Measurements from ENCODE around the gene GOLGA8N. TPM values are rescaled to one million over a fixed set of nuclear protein-coding genes. Genes with fewer than 3 reads are reported as not detected.
"Not testable (repeated sequence)": the region's sequence is repeated elsewhere in the genome, so short reads cannot be mapped to it uniquely, and the experiment has no call there.

GOLGA8N gene
- total RNA-seq, result 1 to 10 TPM; 2.9 to 3.9 TPM
- long read RNA-seq, result 0 reads

DNA sequence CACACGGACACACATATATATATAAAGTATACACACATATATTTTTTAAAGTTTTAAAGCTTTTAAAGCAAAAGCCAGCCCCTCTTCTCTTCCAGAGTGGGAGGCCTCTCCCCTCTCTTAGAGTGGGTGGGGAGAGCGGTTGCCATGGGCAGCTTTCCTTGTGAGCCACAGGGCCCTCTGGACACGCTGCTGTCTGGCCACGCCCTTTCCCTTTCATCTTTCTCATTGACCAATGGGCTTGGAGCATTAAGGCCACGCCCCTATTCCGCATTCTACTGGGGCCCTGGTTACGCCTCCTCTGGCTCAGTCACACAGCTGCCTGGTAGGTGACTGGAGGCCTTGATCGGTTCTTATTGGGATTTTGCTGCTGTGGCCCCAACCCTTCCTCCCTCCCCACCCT, at the start of gene GOLGA8N:
TSS of gene GOLGA8N (plus strand) at position 306 of the 400 bp plus-strand sequence.
- DNase-seq; intact Hi-C loops (cut with DNase I, micrococcal nuclease); ATAC-seq: not testable (repeated sequence)

DNA sequence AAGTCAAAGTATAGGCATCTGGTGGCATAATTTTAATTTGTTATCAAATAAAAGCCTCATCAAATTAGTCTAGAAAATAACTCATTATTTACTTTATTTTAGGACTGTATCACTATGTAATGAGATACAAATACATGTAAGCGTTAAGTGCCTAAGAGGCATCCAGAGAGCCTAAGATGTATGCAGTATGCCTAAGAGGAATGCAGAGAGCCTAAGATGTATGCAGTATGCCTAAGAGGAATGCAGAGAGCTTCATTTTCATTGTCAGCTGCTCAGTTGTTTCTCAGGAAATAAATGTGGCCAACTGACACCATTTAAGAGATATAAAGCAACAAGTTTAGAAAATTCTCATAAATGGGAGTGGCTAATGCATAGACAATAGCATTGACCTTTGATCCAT, 49.8 kb upstream of the GOLGA8N start:
- intact Hi-C loops (cut with DNase I, micrococcal nuclease); ATAC-seq; DNase-seq: not testable (repeated sequence)

DNA sequence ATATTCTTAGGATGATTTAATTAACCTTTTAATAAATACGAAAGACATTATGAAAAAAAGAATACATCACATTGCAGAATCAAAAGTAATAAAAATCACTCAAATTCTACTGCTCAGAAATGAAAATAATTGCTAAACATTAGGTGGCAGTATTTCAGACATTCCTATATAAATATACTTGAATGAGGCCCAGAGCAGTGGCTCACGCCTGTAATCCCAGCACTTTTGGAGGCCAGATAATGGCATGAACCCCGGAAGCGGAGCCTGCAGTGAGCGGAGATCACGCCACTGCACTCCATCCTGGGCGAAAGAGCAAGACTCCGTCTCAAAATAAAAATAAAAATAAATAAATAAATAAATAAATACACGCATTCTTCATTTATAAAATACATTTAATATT, 48.1 kb upstream of the GOLGA8N start:
- intact Hi-C loops (cut with DNase I, micrococcal nuclease); ATAC-seq; DNase-seq: not testable (repeated sequence)

DNA sequence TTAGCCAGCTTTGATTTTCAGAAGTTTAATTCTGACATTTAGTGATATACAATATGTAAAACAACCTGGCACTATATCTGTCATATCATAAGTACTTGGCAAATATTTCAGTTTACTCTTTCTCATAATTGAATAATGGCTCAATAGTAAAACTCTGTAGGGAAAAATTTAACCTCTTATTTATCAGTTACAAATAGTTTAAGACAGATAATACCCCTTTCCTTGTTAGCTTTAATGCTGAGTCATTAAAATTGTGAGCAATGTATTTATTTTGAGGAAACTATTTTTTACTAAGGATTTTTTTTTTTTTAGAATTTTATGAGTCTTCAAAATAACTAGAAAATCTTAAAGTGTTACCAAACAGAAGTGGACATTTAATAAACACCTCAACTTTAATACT, 38.7 kb upstream of the GOLGA8N start:
- DNase-seq, ATAC-seq: not testable (repeated sequence)

DNA sequence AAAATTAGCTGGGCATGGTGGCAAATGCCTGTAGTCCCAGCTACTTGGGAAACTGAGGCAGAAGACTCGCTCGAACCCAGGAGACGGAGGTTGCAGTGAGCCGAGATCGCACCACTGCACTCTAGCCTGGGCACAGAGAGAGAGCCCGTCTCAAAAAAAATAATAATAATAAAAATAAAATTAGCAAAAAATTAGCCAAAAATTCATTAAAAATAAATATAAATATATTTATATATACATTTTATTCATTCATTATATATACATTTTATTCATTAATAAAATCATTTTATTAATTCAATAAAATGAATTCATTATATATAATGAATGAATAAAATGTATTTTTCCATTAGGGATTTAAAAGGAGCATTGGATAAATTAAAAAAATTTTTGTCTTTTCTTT, 31.1 kb upstream of the GOLGA8N start:
- ATAC-seq; intact Hi-C loops (cut with DNase I, micrococcal nuclease): not testable (repeated sequence)

More for the DNA sequence above, 38.7 kb upstream of the GOLGA8N start:
- intact Hi-C loops (cut with DNase I, micrococcal nuclease), result not testable (repeated sequence)

DNA sequence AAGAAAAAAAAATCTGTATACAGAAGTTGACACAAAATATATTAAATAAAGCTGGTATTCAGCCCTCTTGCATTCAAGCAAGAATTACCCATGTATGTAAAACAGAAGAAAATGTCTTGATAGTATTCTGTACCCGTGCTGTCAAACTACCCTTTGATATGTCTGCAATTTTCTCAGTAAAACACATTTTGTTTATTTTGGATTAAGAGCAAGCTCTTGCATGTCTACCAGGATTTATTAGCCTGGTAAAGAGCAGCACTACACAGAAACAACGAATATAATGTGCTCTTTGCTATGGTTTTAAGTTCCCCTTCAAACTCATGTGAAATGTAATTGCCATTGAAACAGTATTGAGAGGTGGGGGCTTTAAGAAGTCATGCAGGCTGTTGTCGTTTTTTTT, 24.3 kb upstream of the GOLGA8N start:
- DNase-seq; intact Hi-C loops (cut with DNase I, micrococcal nuclease); ATAC-seq: not testable (repeated sequence)

More for the DNA sequence above, 31.1 kb upstream of the GOLGA8N start:
- not testable (repeated sequence) for DNase-seq

DNA sequence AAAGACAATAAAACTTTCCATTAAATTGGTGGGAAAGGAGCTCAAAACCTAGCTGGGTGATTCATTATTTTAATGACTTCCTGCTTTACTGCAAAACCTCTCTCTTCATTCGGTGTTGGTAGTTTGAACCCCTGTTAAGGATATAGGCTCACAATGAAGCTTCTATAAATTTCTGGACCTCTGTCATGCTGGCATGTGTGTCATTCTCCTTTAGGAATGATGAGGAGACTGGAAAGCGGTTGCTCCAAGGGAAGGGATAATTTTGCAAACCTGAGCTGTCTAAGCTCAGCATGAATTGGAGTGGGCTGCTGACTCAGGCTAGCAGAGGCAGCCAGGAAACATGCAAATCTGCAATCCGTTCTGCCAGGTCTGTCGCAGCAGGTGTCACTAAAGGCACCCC, 14.8 kb upstream of the GOLGA8N start:
- intact Hi-C loops (cut with DNase I, micrococcal nuclease); DNase-seq; ATAC-seq: not testable (repeated sequence)

DNA sequence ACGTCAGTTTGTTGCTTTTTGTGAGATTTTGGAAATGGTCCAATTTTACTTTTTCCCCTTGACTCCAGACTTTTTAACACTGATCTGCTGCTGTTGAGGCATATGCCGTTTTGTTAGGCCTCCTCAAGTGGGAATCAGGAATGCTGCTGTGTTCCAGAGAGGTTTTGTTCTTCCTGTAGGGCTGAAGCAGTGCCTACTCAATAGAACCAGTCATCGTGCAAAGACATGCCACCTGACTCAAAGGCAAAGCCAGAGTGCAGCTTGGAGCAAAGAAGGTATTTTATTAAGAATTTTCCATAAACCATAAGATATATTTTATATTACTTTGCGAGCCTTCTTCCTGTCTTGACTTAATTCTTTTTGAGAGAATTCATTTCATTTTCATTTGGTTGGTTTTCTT, 7.4 kb upstream of the GOLGA8N start:
- DNase-seq; intact Hi-C loops (cut with DNase I, micrococcal nuclease); ATAC-seq: not testable (repeated sequence)

DNA sequence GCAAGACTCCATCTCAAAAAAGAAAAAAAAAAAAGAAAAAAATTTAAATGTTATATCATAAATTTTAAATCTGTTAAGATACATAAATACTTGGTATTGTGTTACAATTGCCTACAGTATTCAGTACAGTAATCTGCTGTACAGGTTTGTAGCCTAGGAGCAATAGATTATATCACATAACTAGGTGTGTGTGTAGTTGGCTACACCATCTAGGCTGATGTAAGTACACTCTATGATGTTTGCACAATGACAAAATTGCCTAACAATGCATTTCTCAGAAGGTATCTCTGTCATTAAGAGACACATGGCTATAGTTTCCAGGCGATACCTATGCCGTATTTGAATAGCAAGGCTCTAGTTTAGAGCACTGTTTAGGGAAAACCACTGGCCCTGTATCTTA, 16.3 kb downstream of the GOLGA8N start:
- DNase-seq; intact Hi-C loops (cut with DNase I, micrococcal nuclease): not testable (repeated sequence)
- peak; percentile 33 for ATAC-seq

DNA sequence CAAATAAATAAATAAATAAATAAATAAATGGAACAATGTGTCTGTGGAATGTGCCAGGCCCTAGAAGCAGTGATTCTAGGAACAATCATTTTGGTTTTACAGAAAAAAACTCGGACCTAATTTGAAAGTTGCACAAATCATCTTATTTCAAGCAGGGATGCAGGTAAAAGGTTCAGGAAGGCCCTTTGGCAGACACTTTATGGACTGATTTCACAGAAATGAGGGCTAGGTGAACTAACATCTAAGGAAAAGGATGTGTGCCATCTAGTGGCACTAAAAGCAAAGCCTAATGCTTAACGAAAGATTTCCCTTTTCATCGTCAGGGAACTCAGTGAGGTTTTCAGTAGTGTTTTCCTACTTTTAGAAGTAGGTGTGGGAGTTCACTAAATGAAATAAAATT, 17.5 kb downstream of the GOLGA8N start:
- ATAC-seq, result peak; percentile 29
- DNase-seq; intact Hi-C loops (cut with DNase I, micrococcal nuclease): not testable (repeated sequence)

DNA sequence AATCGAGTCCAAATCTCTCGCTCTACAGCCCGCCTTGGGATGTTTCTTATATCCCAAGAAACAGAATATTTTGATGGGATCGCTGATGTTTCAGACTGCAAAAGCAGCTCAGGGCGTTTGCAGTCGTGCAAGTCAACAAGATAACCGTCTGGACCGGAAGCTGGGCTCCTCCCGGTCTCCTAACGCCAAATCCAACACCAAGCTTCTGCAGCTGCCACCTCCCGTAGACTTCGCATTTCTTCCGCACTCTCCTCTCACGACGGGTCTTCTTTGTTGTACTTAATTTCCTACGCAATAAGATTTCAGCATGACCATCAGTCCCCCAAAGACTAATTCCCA, 21.4 kb downstream of the GOLGA8N start:
- intact Hi-C loops (cut with DNase I, micrococcal nuclease), result not testable (repeated sequence)
- DNase-seq (peak in 1 of 2 donors; percentile 53), ATAC-seq (peak; percentile 70)

DNA sequence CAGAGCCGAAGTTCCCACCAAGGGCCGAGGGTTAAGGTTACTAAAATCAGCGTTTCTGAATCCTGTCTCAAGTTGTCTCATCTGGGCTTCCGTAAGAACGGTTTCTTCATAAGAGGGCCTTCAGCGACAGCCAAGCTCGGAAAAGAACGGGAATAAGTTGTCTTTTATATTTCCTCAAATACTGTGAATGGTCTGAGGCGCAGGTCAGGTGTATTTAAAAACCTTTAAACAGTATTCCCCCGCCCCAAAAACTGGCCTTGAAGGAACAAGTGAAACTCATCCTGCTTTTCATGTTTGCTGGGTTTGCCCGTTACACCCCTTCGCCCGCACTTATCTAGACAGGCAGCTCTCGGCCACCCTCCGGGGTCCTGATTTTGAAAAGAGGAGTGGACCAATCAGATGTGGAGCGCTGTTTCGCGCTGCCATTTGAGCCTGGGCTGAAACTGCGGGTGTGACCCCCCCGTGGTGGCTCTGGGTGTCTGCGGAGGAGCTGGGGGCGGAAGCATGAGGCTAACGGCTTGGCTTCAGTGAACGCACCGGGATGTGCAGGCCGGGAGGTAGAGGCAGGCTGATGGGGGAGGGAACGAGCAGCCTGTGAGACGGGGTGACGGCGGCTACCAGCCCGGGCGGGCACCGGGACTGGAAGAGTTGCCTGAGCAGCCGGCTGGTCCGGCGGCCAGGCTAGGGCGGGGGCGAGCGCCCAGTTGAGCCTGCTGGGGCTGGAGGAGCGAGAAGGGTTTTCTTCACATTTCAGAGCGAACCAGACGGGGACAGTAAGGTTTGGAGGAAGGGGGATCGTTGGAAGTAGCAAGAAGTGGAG, 22.0 kb downstream of the GOLGA8N start, which contains the start of gene ARHGAP11A:
TSS of gene ARHGAP11A (plus strand) at position 454 of the 820 bp plus-strand sequence. CDS start 708 bp downstream, outside the sequence.
- ATAC-seq, result peak; percentile 82
- intact Hi-C loops (cut with DNase I, micrococcal nuclease), result not testable (repeated sequence)
- peak; percentile 85 to 86 for DNase-seq

DNA sequence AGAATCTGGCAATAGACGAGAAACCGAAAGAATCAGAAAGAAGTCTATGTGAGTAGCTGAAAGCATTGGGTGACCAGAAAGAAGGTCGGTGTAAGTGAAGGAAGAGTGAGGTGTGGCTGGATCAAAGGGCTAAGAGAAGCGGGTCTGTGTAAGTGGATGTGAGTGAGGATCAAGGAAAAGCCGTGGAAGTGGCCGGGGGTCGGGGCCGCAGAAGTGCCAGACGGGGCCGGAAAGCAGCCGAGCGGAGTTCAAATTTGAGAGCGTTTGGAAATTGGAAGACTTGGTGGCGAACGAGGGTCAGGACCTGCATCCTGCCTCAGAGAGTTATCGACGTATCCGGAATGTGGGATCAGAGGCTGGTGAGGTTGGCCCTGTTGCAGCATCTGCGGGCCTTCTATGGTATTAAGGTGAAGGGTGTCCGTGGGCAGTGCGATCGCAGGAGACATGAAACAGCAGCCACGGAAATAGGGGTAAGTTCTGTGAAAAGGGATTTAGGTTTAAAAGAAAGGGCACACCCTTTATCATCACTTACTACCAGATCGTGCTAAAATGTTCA, 22.7 kb downstream of the GOLGA8N start:
- intact Hi-C loops (cut with DNase I, micrococcal nuclease); DNase-seq: not testable (repeated sequence)
- ATAC-seq, result peak; percentile 28

DNA sequence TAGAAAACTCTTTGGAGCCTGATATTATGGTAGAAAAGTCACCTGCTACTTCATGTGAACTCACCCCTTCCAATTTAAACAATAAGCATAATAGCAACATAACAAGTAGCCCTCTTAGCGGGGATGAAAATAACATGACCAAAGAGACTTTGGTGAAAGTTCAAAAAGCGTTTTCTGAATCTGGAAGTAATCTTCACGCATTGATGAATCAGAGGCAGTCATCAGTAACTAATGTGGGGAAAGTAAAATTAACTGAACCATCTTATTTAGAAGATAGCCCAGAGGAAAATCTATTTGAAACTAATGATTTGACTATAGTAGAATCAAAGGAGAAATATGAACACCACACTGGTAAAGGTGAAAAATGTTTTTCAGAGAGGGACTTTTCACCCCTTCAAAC, 43.2 kb downstream of the GOLGA8N start:
- DNase-seq (no peak), ATAC-seq (no peak)
- intact Hi-C loops (cut with DNase I, micrococcal nuclease), result no loop called here

DNA sequence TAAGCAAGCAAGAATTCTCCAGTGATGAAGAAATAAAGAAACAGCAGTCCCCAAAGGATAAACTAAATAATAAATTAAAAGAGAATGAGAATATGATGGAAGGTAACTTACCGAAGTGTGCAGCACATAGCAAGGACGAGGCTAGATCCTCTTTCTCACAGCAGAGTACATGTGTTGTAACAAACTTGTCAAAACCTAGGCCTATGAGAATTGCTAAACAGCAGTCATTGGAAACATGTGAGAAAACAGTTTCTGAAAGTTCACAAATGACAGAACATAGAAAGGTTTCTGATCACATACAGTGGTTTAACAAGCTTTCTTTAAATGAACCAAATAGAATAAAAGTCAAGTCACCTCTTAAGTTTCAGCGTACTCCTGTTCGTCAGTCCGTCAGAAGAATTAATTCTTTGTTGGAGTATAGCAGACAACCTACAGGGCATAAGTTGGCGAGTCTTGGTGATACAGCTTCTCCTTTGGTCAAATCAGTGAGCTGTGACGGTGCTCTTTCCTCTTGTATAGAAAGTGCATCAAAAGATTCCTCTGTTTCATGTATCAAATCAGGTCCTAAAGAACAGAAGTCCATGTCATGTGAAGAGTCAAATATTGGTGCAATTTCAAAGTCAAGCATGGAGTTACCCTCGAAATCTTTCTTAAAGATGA, 43.8 kb downstream of the GOLGA8N start:
- no peak for ATAC-seq
- intact Hi-C loops (cut with DNase I, micrococcal nuclease), result no loop called here
- no peak for DNase-seq

DNA sequence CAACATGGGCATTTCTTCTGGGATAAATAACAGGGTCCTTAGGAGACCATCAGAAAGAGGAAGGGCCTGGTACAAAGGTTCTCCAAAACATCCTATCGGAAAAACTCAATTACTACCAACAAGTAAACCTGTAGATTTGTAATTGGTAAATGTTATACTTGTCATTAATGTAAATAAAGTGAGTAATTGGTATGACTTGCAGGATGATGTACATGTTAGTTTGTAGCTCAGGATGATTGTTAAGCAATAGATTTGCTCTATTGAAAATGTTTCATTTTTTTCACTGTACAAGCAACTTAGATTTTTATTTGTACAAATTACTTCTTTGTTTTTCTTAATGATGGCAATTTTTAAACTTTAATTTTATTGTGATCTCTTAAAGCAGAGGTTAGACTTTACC, 44.4 kb downstream of the GOLGA8N start:
- ATAC-seq (no peak), DNase-seq (no peak)
- intact Hi-C loops (cut with DNase I, micrococcal nuclease), result no loop called here

DNA sequence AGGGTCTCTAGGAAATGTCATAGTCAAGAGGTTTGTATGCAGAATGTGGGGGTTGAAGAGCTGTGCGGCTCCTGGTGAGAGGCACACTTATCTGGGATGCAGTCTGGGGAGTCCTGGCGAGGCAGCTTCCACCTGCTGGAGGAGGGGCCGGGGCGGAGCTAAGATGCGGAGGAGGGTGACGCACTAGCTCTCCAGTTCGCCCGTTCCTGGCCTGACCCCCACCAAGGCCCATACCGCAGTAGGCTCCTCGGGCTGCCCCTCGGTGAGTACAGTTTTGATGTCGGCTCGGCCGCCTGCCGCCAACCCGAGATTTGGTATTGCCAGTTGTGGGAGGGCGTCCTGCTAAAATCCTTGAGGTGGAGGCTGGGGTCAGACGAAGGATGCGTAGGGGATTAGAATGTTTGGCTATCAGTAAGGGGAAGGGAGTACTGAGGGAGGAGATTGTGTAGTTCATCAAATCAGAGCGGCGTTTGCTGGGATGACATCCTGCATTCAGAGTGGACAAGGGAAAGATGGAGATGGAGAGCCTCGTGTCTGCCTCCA, 48.3 kb downstream of the GOLGA8N start, which contains the start of gene SCG5:
TSS of gene SCG5 (plus strand) at position 194 of the 543 bp plus-strand sequence. CDS start 1,883 bp downstream, outside the sequence.
- ATAC-seq (peak; percentile 89), DNase-seq (peak; percentile 52 to 61)
- intact Hi-C loops (cut with DNase I, micrococcal nuclease), result no loop called here

DNA sequence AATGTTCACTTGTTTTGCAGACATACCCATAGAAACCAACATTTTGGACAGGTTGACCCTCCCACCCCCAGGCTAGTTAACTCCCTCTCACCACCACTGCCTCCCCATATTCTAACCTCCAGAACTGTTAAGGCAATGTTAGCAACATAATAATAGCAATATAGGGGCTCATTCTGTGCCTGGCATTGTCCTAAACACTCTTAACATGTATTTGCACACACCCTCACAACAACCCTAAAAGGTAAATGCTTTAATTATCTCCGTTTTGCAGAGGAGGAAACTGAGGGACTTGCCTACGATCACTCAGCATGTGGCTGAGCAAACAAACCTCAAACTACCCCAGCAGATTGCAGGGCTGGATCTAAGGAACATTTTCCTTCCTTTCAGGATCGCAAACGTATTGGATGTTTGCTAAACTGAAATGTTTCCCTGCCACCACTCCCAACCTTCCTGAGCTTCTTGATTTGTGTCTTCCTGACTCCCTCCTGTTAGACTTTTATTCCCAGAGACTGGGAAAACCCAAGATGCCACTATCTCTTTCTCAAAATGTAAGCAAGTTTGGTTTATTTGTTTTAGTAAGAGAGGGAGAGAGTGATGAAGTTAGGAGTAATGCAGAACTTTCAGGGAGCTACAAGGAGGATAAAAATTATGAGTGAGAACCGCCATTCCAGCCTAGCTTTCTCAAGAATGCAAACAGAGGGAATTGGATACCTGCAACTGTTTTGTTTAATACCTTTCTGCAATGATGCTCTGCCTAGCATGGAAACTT, 49.6 kb downstream of the GOLGA8N start:
- ATAC-seq, result peak; percentile 61
- intact Hi-C loops (cut with DNase I, micrococcal nuclease), result no loop called here
- no peak for DNase-seq

Measured in left colon (tissue), 2 donors.